Adrenal gland (tissue), 5 donors: ENCODE measurements around the gene CACNA1E.

Experiments
- POLR2A ChIP-seq, 2 donors: fragments of 450-650 bp; IDR thresholded peaks; one replicate each; pipeline ENCODE4 v1.6.1; 2017; ENCODE audit warnings: antibody characterized with exemption in 2 of 2, mild to moderate bottlenecking in 2 of 2, moderate library complexity in 1 of 2
- TF ChIP-seq, protein P1 (sequence below), 6 experiments: fragments of 450-650 bp in 4 of 6; fragments of 200-600 bp in 2 of 6; sonication (generic) in 1 of 6; IDR thresholded peaks; 1 replicate in 5 of 6; 2 replicates in 1 of 6; pipeline versions ENCODE4 v1.5.1 to v1.8.0; 2016 to 2021; ENCODE audit warnings: antibody characterized with exemption in 6 of 6, mild to moderate bottlenecking in 2 of 6, moderate library complexity in 1 of 6
- donor health status: DM: no; HTN: no; CAD: no.

DNA sequence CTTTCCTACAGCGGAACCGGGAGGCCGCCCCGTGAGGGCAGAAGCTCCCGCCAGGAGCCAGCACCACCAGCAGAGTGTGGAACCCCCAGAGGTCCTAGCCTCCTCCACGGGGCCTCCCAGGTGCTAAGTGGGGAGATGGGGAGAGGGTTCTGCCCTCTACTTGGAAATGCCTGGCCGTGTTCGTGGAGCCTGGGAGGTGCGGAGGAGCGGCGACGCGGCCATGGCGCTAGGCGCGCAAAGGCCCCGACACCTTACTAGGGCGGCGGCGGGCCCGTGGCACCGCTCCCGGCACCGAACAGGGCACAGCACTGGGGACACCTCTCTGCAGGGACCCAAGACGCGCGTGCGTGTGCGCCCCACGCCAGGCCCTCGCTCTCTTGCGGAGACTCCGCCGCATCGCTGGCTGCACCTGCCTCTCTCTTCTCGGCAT lies 1.3 kb upstream of the CACNA1E start:
- TF ChIP-seq, protein P1, sequence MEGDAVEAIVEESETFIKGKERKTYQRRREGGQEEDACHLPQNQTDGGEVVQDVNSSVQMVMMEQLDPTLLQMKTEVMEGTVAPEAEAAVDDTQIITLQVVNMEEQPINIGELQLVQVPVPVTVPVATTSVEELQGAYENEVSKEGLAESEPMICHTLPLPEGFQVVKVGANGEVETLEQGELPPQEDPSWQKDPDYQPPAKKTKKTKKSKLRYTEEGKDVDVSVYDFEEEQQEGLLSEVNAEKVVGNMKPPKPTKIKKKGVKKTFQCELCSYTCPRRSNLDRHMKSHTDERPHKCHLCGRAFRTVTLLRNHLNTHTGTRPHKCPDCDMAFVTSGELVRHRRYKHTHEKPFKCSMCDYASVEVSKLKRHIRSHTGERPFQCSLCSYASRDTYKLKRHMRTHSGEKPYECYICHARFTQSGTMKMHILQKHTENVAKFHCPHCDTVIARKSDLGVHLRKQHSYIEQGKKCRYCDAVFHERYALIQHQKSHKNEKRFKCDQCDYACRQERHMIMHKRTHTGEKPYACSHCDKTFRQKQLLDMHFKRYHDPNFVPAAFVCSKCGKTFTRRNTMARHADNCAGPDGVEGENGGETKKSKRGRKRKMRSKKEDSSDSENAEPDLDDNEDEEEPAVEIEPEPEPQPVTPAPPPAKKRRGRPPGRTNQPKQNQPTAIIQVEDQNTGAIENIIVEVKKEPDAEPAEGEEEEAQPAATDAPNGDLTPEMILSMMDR (IDR thresholded peaks at IDR 0.05) = no peak
- no peak for TF ChIP-seq POLR2A (IDR thresholded peaks at IDR 0.05)
